ENCODE data around the gene LDHAL6A. TPM values are rescaled to one million over a fixed set of nuclear protein-coding genes. Genes with fewer than 3 reads are reported as not detected.
"Not testable (repeated sequence)": the region's sequence is repeated elsewhere in the genome, so short reads cannot be mapped to it uniquely, and the experiment has no call there.

LDHAL6A gene
- not detected in 2 replicates for total RNA-seq
- polyA plus RNA-seq (2012), result 0.05 TPM

- DNase-seq (ENCODE audit: low read depth), result no peak
Measured at GRCh38 chr11:18455686-18456372, at the start of gene LDHAL6A. Gene LDHAL6A (plus strand): TSS chr11:18455856. CDS start chr11:18456681, 825 bp downstream.

GRCh38 chr11:18407400-18407799 is 48.3 kb upstream of the LDHAL6A start:
- not testable (repeated sequence) for DNase-seq (ENCODE audit: low read depth)

GRCh38 chr11:18408558-18409291 is 46.9 kb upstream of the LDHAL6A start:
- no peak for DNase-seq (ENCODE audit: low read depth)

- no peak for DNase-seq (ENCODE audit: low read depth)
Measured at GRCh38 chr11:18416459-18416858, 39.2 kb upstream of the LDHAL6A start.

GRCh38 chr11:18419040-18419439 is 36.6 kb upstream of the LDHAL6A start:
- DNase-seq (ENCODE audit: low read depth), result no peak

- no peak for DNase-seq (ENCODE audit: low read depth)
Measured at GRCh38 chr11:18420067-18420466, 35.6 kb upstream of the LDHAL6A start.

GRCh38 chr11:18427240-18427639 is 28.4 kb upstream of the LDHAL6A start:
- DNase-seq (ENCODE audit: low read depth), result no peak

GRCh38 chr11:18429332-18429731 is 26.3 kb upstream of the LDHAL6A start:
- DNase-seq (ENCODE audit: low read depth), result no peak

GRCh38 chr11:18438691-18439090 is 17.0 kb upstream of the LDHAL6A start:
- DNase-seq (ENCODE audit: low read depth), result no peak

GRCh38 chr11:18449251-18449650 is 6.4 kb upstream of the LDHAL6A start:
- no peak for DNase-seq (ENCODE audit: low read depth)

- DNase-seq (ENCODE audit: low read depth), result peak; percentile 11
Measured at GRCh38 chr11:18452927-18453326, 2.7 kb upstream of the LDHAL6A start.

- DNase-seq (ENCODE audit: low read depth), result no peak
Measured at GRCh38 chr11:18457450-18457849, 1.8 kb downstream of the LDHAL6A start.

GRCh38 chr11:18459634-18460033 is 4.0 kb downstream of the LDHAL6A start:
- DNase-seq (ENCODE audit: low read depth), result no peak

- no peak for DNase-seq (ENCODE audit: low read depth)
Measured at GRCh38 chr11:18461909-18462308, 6.3 kb downstream of the LDHAL6A start.

- no peak for DNase-seq (ENCODE audit: low read depth)
Measured at GRCh38 chr11:18463439-18463838, 7.8 kb downstream of the LDHAL6A start.

GRCh38 chr11:18466402-18466801 is 10.7 kb downstream of the LDHAL6A start:
- no peak for DNase-seq (ENCODE audit: low read depth)

GRCh38 chr11:18468059-18468458 is 12.4 kb downstream of the LDHAL6A start:
- no peak for DNase-seq (ENCODE audit: low read depth)

GRCh38 chr11:18468961-18469360 is 13.3 kb downstream of the LDHAL6A start:
- no peak for DNase-seq (ENCODE audit: low read depth)

GRCh38 chr11:18471995-18472394 is 16.3 kb downstream of the LDHAL6A start:
- no peak for DNase-seq (ENCODE audit: low read depth)

GRCh38 chr11:18472587-18472986 is 16.9 kb downstream of the LDHAL6A start:
- DNase-seq (ENCODE audit: low read depth), result no peak

GRCh38 chr11:18479063-18479462 is 23.4 kb downstream of the LDHAL6A start:
- DNase-seq (ENCODE audit: low read depth), result no peak

GRCh38 chr11:18485913-18486528 is 30.4 kb downstream of the LDHAL6A start:
- DNase-seq (ENCODE audit: low read depth), result no peak
